Thyroid gland (tissue), 4 donors: Measurements from ENCODE around the gene WDR26. TPM values are rescaled to one million over a fixed set of nuclear protein-coding genes. Genes with fewer than 3 reads are reported as not detected.

Source experiments
- DNase-seq, 2 donors: peaks; one replicate each; pipeline ENCODE4 v3.0.0-alpha.2; 2019
- H3K27ac ChIP-seq, 3 donors: fragments of 200-600 bp; sonication (generic); 1 replicate in 2 of 3; 2 replicates in 1 of 3; pipeline ENCODE4 v1.5.1; 2016 to 2019; ENCODE audit warnings: mild to moderate bottlenecking in 1 of 3, moderate library complexity in 1 of 3
- H3K27me3 ChIP-seq: fragments of 200-600 bp; sonication (generic); one replicate; pipeline ENCODE4 v1.5.1; 2019
- H3K36me3 ChIP-seq, 2 donors: fragments of 200-600 bp; sonication (generic); one replicate each; pipeline ENCODE4 v1.5.1; 2016 to 2019
- H3K4me1 ChIP-seq, 2 donors: fragments of 200-600 bp; sonication (generic); one replicate each; pipeline ENCODE4 v1.5.1; 2017 to 2019
- H3K4me3 ChIP-seq, 3 donors: fragments of 200-600 bp; sonication (generic); replicated peaks in 1 of 3; 1 replicate in 2 of 3; 2 replicates in 1 of 3; pipeline ENCODE4 v1.5.1; 2016; ENCODE audit warnings: mild to moderate bottlenecking in 1 of 3
- H3K9me3 ChIP-seq: fragments of 200-600 bp; sonication (generic); one replicate; pipeline ENCODE4 v1.5.1; 2017
- CTCF ChIP-seq, 6 experiments: fragments of 200-600 bp in 3 of 6; fragments of 450-650 bp in 3 of 6; sonication (generic) in 3 of 6; IDR thresholded peaks; one replicate each; pipeline ENCODE4 v1.5.1; 2016 to 2019; ENCODE audit warnings: antibody characterized with exemption in 6 of 6, mild to moderate bottlenecking in 2 of 6, inconsistent platforms in 1 of 6, moderate library complexity in 1 of 6
- POLR2A ChIP-seq, 2 donors: fragments of 450-650 bp; IDR thresholded peaks; one replicate each; pipeline ENCODE4 v1.6.1; 2017; ENCODE audit warnings: antibody characterized with exemption in 2 of 2, mild to moderate bottlenecking in 2 of 2, moderate library complexity in 1 of 2
- WGBS, 2 donors: methylation state at CpG; one replicate each; pipeline ENCODE4 v1.1.5; 2017; 5-methylcytosine and 5-hydroxymethylcytosine counted together
- intact Hi-C: fragments of 100-400 bp; cut with DNase I; formaldehyde crosslinking; loops from one replicate; pipeline ENCODE4 v1.15.1; 2023
- total RNA-seq, 4 donors: library from RNA; depleted of rRNA; stranded (reverse); fragments of >200 nt; gene quantifications; one replicate each; pipeline ENCODE4 v1.2.3, GENCODE V29; 2016

Gene WDR26
- total RNA-seq, 4 donors from 2014 or later, result 72.8 to 116 (median 89.2) TPM

DNA sequence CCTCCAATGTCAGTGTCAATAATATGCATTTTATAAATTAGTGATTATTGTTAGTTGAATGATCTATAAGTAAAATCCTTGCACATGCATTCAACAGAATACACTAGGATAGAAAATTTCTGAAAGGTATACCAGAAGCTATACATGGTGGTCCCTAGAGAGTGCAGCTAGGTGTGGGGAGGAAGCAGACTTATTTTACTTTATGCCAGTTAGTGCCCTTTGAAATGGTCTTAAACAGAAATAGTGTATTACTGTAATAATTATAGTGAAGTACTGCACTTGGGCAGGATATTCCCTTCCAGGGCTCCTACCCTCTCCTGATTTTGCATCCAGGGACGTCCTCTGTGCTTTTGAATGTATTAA, 23.2 kb upstream of the WDR26 start:
- DNase-seq, result no peak
- Histone ChIP-seq H3K9me3 (no peaks in the 10 kb centered on the region), H3K27ac (peak overlapping the region in 1 of 3 donors; percentile 47), H3K4me3 (no peak overlapping the region), H3K4me1 (peaks cover 26 to 38% of the 10 kb centered on the region in 2 donors), H3K36me3 (no peaks in the 10 kb centered on the region), H3K27me3 (no peaks in the 10 kb centered on the region)
- 94 to 100% methylated on average over 1 of the region's 1 CpG for WGBS, 2 donors
- intact Hi-C loops, result loop anchor here (10.0 kb wide), 2 partner anchors 103 to 343 kb away; partner anchors contain the start of genes CNIH4 and FBXO28
- TF ChIP-seq CTCF (IDR thresholded peaks at IDR 0.05) (no peak), POLR2A (IDR thresholded peaks at IDR 0.05) (no peak)

DNA sequence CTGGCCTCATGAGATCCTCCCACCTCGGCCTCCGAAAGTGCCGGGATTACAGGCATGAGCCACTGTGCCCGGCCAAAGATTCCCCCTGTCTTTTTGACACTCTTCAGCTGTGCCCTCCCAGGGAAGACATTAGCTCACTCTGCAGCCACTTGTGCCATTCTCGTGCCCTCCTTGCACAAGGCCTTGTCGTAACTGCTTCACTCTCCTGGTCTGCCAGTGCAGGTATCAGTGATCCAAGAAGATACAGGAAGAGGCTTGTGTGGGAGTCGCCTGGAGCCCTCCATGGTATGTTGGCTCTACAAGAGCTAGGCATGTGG, 22.0 kb upstream of the WDR26 start:
- H3K27me3 ChIP-seq, result no peaks in the 10 kb centered on the region
- WGBS, 2 donors, result 65 to 80% methylated on average over 7 of the region's 7 CpGs
- peak overlapping the region; percentile 85 to 95 (median 91) for H3K27ac ChIP-seq
- intact Hi-C loops, result loop anchor here (10.0 kb wide), 2 partner anchors 102 to 342 kb away; partner anchors contain the start of genes CNIH4 and FBXO28
- no peak overlapping the region for H3K4me3 ChIP-seq
- peak; percentile 87 to 90 for DNase-seq
- no peaks in the 10 kb centered on the region for H3K36me3 ChIP-seq
- H3K9me3 ChIP-seq, result no peaks in the 10 kb centered on the region
- H3K4me1 ChIP-seq, result peaks cover 26 to 38% of the 10 kb centered on the region in 2 donors
- no peak for TF ChIP-seq CTCF (IDR thresholded peaks at IDR 0.05)
- TF ChIP-seq POLR2A (IDR thresholded peaks at IDR 0.05), result peak in 1 of 2 donors; percentile 50

DNA sequence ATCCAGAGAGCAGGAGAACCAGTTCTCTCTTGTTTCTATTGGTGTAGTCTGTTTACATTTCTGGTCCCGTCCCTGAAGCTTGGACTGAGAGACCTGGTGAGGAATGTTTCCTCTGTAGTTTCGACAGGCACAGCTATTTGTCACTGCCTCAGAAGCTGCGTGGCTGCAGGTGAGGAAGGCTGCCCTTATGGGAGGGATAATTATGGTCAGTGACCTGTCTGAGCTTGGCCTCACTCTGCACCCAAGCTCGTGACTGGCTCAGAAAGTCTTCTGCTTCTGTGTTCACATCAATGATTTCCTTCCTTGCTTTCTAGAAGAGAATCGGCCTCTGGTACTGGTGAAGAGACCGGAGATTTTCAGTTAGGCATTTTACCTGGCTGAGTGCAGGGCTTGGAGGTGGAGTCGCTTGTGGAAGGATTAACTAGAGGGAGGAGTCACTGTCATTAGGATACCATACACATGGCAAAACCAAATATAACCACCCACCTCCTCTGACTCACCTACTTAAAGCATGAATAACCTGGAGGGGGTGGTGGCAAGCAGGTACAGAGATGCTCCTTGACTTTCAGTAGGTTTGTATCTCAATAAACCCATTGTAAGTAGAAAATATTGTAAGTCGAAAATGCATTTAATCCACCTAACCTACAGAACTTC, 19.9 kb upstream of the WDR26 start:
- 57 to 64% methylated on average over 8 of the region's 8 CpGs for WGBS, 2 donors
- DNase-seq, result peak; percentile 41 to 64
- Histone ChIP-seq H3K9me3 (no peaks in the 10 kb centered on the region), H3K27ac (peak overlapping the region; percentile 69 to 95 (median 91)), H3K36me3 (no peaks in the 10 kb centered on the region), H3K27me3 (no peaks in the 10 kb centered on the region), H3K4me1 (peaks cover 26 to 38% of the 10 kb centered on the region in 2 donors), H3K4me3 (no peak overlapping the region)
- TF ChIP-seq CTCF (IDR thresholded peaks at IDR 0.05) (no peak), POLR2A (IDR thresholded peaks at IDR 0.05) (peak in 1 of 2 donors; percentile 77)
- intact Hi-C loops, result loop anchor here (10.0 kb wide), 2 partner anchors 100 to 340 kb away; partner anchors contain the start of genes CNIH4 and FBXO28

DNA sequence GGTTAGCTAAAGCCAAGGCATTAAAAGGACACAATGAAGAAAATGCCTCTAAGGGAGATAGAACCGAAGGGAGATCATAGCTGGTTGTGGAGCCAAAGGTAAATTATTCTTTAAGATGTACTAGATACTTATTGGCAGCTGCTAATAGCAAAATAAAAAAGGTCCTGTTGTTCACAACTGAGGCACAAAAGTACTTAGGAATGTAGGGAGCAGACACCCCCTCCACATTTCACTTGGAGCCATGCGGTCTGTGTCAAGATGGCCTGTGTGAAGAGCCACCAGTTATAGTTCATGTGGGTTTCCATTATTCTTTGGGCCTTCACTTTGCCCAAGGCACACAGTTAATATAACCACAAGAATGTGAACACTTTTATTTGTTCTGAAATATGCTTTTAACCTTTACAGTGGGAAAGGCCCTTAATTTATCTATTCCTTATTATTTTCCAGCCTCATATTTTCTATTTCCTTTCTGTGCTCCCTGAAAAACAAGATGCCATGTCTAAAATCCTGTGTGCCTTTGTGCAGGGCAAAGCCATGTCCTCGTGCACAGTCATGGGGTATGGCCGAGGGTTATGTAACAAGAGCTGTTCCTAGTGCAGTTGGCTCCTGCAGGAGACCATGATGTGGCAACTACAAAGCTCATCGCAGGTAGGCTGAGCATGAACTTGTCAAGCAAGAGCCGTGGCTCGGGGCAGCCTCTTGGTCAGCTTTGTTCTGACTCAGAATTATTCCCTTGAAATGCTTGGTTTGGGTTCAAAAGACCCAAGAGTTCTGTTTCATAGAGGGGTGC, 16.2 kb upstream of the WDR26 start:
- 93 to 96% methylated on average over 7 of the region's 7 CpGs for WGBS, 2 donors

More for the DNA sequence above, 16.2 kb upstream of the WDR26 start:
- H3K4me1 ChIP-seq, result peaks cover 16 to 33% of the 10 kb centered on the region in 2 donors
- no peak overlapping the region for H3K4me3 ChIP-seq
- no peaks in the 10 kb centered on the region for H3K27me3 ChIP-seq
- H3K36me3 ChIP-seq, result no peaks in the 10 kb centered on the region
- no peak for DNase-seq
- no peak overlapping the region for H3K27ac ChIP-seq
- intact Hi-C loops, result loop anchor here (10.0 kb wide), 2 partner anchors 96 to 336 kb away; partner anchors contain the start of genes CNIH4 and FBXO28
- TF ChIP-seq CTCF (IDR thresholded peaks at IDR 0.05) (no peak), POLR2A (IDR thresholded peaks at IDR 0.05) (no peak)
- H3K9me3 ChIP-seq, result no peaks in the 10 kb centered on the region
